HUES64 (cell line): Measurements from ENCODE around the gene SNHG17.
"Not testable (repeated sequence)": the region's sequence is repeated elsewhere in the genome, so short reads cannot be mapped to it uniquely, and the experiment has no call there.

Experiments used
- H3K27ac ChIP-seq: 2 replicates; pipeline ENCODE4 v1.7.0; 2013; ENCODE audit warnings: low read depth, low read length, inconsistent platforms
- H3K27me3 ChIP-seq: 2 replicates; pipeline ENCODE4 v1.6.1; 2013; ENCODE audit warnings: mild to moderate bottlenecking, low read length; ENCODE audit not compliant: insufficient read depth
- H3K36me3 ChIP-seq: 2 replicates; pipeline ENCODE4 v1.6.1; 2013; ENCODE audit warnings: mild to moderate bottlenecking, low read length; ENCODE audit not compliant: insufficient read depth
- H3K4me1 ChIP-seq: 2 replicates; pipeline ENCODE4 v1.6.1; 2013; ENCODE audit warnings: mild to moderate bottlenecking, low read length, moderate library complexity; ENCODE audit not compliant: insufficient read depth
- H3K4me3 ChIP-seq: 2 replicates; pipeline ENCODE4 v1.5.1; 2013; ENCODE audit warnings: mild to moderate bottlenecking, low read length, moderate library complexity
- H3K9ac ChIP-seq: 2 replicates; pipeline ENCODE4 v1.6.1; 2013; ENCODE audit warnings: mild to moderate bottlenecking, low read depth, low read length
- H3K9me3 ChIP-seq: 2 replicates; pipeline ENCODE4 v1.6.1; 2013; ENCODE audit warnings: low read depth, low read length; ENCODE audit not compliant: insufficient read depth
- WGBS: fragments of 150-250, 120-280 bp; methylation state at CpG from one replicate; pipeline ENCODE4 v1.1.7; 2013; ENCODE audit warnings: missing lambda C conversion rate; 5-methylcytosine and 5-hydroxymethylcytosine counted together

Gene SNHG17

DNA sequence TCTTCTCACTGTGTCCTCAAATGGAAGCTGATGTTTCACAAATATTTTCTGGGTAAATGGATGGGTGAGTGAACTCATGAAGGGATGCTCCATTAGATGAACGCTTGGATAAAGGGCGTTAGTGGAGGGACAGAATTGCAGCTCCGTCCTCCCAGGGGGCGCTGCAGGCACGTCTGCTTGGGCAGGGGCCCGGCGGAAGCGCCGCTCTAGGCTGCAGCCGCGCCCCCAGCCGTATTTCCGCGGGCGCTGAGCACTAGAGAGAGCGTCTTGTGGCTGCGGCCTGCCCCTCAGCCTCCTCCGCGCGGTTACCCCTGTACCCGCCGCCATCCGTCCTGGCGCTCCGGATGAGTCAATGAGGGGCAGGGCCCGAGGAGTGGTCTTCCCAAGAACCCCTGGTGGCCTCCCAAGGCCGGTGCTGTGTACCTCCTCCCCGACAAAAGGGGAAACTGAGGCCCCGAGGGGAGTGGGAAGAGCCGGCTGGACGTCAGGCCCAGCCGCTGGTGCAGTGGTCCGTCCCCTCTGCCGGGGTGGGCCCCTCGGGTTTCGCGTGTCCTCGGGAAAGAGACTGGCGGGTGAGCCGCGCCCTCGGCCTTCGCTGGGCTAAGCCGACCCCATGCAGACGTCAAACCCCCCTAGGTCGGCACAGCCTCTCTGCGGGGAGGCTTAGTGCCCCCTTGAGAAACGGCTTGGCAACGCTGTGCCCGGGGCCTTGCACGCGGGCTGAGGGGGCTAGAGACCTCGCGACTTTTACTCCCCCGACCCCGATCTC, 11.5 kb upstream of the SNHG17 start:
- 4% methylated on average over 56 of the region's 56 CpGs for WGBS

DNA sequence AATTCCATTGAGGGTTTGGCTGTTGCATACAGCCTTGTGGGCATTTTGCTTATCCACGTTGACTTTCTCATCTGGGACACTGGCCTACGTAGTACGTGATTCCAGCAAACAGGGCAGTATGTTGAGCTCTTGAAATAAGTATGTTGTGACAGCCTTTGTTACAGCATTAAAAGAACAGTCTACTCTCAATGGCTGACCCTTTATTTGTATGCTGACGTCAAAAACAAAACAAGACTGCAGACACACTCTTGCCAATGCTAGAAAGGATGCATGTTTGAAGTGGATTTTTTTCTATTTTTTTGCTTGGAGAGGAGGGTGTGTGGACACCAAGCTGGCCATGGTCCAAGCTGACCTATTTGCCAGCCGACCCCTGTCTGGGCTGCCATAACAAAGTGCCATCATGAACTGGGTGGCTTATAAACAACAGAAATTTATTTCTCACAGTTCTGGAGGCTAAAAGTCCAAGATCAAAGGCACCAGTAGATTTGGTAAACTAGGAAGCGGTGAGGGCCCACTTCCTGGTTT, 10.8 kb upstream of the SNHG17 start:
- Histone ChIP-seq H3K9me3 (no peaks in the 10 kb centered on the region), H3K36me3 (peaks cover 27% of the 10 kb centered on the region), H3K4me1 (peaks cover 13% of the 10 kb centered on the region), H3K27me3 (no peaks in the 10 kb centered on the region), H3K9ac (no peak overlapping the region), H3K4me3 (peak overlapping the region; percentile 97), H3K27ac (no peak overlapping the region)
- WGBS: 84% methylated on average over 6 of the region's 6 CpGs

More for the DNA sequence above, 11.5 kb upstream of the SNHG17 start:
- Histone ChIP-seq H3K27me3 (no peaks in the 10 kb centered on the region), H3K27ac (peak overlapping the region; percentile 86), H3K9me3 (no peaks in the 10 kb centered on the region), H3K4me3 (peak overlapping the region; percentile 97), H3K4me1 (peaks cover 13% of the 10 kb centered on the region), H3K36me3 (peaks cover 30% of the 10 kb centered on the region), H3K9ac (peak overlapping the region; percentile 96)

DNA sequence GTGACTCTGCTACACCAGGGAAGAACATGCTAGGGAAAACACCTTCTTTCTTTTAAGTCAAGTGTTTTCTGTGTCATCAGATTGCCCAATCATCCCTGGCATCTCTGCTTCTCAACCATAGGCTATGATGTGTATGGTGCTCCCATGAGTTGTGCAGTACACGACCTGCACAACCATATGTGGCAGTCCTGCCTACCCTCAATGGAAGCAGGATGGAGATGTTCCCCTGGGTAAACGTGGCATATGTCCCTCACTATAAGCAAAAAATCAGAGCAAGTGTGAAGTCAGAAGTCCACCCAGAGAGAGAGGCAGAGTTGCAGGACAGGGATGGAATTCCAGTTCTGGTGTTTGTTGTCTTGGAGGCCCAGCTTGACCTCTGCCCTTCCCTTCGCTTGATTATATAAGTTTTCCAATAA, 10.3 kb upstream of the SNHG17 start:
- Histone ChIP-seq H3K27ac (no peak overlapping the region), H3K4me1 (peaks cover 13% of the 10 kb centered on the region), H3K36me3 (peaks cover 21% of the 10 kb centered on the region), H3K27me3 (no peaks in the 10 kb centered on the region), H3K9ac (no peak overlapping the region), H3K4me3 (no peak overlapping the region), H3K9me3 (no peaks in the 10 kb centered on the region)
- WGBS: 88% methylated on average over 2 of the region's 3 CpGs

DNA sequence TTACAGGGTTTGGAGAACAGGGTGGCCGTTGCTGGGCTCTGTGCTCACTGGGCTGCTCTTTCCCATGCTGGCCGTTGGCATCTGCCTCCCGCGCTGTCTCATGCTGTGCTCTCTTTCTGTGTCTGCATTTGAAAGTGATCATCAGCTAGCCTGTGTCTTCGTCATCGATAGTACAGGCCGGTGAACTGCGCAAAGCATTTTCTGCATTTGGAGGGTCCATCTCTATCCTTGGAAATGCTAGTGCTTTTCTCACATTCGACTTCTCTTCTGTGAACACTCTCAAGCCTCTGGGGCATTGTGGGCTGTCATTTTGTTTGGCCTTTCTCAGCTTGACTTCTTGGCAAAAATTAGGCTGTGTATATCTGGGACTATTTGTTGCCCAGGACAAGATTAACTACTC, 6.8 kb upstream of the SNHG17 start:
- no peak overlapping the region for H3K4me3 ChIP-seq
- no peaks in the 10 kb centered on the region for H3K36me3 ChIP-seq
- WGBS: 64% methylated on average over 9 of the region's 9 CpGs
- no peak overlapping the region for H3K27ac ChIP-seq
- peaks cover 4% of the 10 kb centered on the region; the same call in 1 of the 2 replicates for H3K4me1 ChIP-seq
- H3K27me3 ChIP-seq: no peaks in the 10 kb centered on the region
- H3K9ac ChIP-seq: no peak overlapping the region
- H3K9me3 ChIP-seq: no peaks in the 10 kb centered on the region

DNA sequence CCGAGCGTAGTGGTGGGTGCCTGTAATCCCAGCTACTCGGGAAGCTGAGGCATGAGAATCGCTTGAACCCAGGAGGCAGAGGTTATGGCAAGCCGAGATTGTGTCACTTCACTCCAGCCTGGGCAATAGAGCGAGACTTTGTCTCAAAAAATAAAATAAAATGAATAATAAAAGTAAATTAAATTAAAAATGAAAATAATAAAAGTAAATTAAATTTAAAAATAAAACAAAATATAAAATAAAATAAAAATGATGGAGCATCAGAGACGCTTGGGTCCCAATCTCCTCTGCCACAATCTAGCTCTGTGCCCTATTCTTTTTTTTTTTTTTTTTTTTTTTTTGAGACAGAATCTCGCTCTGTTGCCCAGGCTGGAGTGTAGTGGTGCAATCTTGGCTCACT, 6.0 kb upstream of the SNHG17 start:
- 97% methylated on average over 6 of the region's 8 CpGs for WGBS
- not testable (repeated sequence) for H3K27me3 ChIP-seq, H3K4me3 ChIP-seq, H3K36me3 ChIP-seq, H3K27ac ChIP-seq, H3K4me1 ChIP-seq, H3K9ac ChIP-seq, H3K9me3 ChIP-seq

DNA sequence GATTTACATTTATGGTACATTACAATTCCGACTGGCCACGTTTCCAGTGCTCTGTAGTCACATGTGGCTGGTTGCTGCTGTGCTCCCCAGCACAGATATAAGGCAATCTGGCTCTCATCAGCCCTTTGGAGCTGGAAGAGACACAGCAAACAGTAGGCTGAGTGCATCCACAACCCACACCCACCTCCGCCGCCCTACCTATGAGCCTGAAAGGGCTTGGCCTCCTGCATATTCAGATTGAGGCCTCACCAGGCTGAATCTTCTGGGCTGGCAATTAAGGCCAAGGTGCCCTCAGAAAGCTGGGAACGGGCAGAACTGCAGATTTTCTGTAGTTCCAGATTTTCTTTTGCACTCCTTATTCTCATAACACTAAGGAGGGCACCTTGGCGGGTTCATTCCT, 2.7 kb upstream of the SNHG17 start:
- no peak overlapping the region for H3K27ac ChIP-seq
- no peaks in the 10 kb centered on the region for H3K27me3 ChIP-seq
- no peaks in the 10 kb centered on the region for H3K9me3 ChIP-seq
- 85% methylated on average over 6 of the region's 6 CpGs for WGBS
- H3K36me3 ChIP-seq: peaks cover 17% of the 10 kb centered on the region
- no peak overlapping the region for H3K4me3 ChIP-seq
- H3K4me1 ChIP-seq: peaks cover 4% of the 10 kb centered on the region; the same call in 1 of the 2 replicates
- H3K9ac ChIP-seq: no peak overlapping the region

DNA sequence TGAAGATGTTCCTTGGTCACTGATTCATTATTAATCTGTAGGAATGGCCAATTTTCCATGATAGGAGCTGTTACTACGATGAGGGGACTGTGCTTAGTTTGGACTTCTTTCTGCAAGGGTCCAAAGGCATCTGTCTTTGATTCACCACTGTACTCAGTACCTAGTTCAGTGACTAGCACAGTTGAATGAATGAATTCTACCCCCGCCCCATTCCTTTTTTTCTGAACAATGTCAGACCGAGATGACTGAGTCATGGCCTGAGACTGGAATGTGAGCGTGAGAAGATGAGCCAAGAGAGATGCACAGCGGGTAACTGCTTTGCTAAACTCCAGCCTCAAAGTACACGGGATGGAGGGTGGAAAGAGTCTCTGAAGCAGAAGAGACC, 419 bp upstream of the SNHG17 start:
- no peaks in the 10 kb centered on the region for H3K9me3 ChIP-seq

DNA sequence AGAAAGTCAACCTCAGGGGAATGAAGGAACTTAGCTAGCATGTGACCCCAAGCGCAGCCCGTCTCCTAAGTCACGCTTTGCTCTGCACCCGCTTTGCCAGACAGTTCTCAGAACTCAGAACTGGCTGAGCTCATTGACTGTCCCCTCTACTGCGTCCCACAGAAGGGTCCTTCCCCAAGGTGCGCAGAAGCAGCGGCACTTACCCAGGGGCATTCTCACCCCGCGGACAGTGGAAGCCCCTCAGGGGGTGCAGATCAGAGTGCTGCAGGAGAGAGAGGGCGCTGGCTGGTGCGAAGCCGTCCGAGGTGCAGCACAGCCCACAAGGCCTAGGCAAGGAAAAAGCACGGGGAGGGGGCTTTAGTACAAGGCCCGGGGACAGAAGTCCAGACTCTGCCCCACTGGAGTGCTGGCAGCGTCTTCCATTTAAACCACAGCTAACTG, 807 bp downstream of the SNHG17 start:
- H3K4me1 ChIP-seq: no peaks in the 10 kb centered on the region
- peak overlapping the region; percentile 89 for H3K27ac ChIP-seq
- peak overlapping the region; percentile 99 for H3K9ac ChIP-seq
- H3K36me3 ChIP-seq: peaks cover 52% of the 10 kb centered on the region
- 3% methylated on average over 16 of the region's 16 CpGs for WGBS
- no peaks in the 10 kb centered on the region for H3K9me3 ChIP-seq
- no peaks in the 10 kb centered on the region for H3K27me3 ChIP-seq
- peak overlapping the region; percentile 99 for H3K4me3 ChIP-seq

More for the DNA sequence above, 419 bp upstream of the SNHG17 start:
- no peak overlapping the region for H3K9ac ChIP-seq
- H3K27ac ChIP-seq: no peak overlapping the region
- 70% methylated on average over 6 of the region's 6 CpGs for WGBS
- H3K4me3 ChIP-seq: peak overlapping the region; percentile 99; the same call in 1 of the 2 replicates
- H3K4me1 ChIP-seq: no peaks in the 10 kb centered on the region
- H3K36me3 ChIP-seq: peaks cover 40% of the 10 kb centered on the region
- no peaks in the 10 kb centered on the region for H3K27me3 ChIP-seq

DNA sequence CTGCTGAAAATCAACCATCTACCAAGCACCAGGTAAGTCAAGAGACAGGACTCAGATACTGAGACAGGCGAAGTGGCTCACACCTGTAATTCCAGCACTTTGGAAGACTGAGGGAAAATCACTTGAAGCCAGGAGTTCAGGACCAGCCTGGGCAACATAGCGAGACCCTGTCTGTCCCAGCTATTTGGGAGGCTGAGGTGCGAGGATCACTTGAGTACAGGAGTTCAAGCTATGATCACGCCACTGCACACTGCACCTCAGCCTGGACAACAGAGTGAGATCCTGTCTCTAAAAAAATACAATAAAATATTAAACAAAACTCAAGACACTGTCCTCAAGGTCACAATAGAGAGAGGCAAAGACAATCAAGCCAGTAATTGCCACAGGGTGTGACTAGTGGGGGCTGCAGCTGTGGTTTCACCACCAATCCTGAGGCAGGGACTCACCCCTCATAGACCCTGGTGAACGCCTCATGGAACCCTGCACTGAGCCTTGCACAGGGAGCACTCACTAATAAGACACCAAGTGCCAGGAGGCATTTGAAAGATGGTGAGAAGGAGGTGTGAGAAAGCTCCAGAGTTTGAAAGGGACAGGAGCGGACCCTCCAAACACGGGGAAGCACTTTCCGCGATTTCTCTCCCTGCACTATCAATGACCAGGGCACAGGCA, 1.7 kb downstream of the SNHG17 start:
- 87% methylated on average over 9 of the region's 9 CpGs for WGBS
- H3K4me1 ChIP-seq: no peaks in the 10 kb centered on the region
- H3K36me3 ChIP-seq: peaks cover 61% of the 10 kb centered on the region
- H3K4me3 ChIP-seq: peak overlapping the region; percentile 99
- H3K27me3 ChIP-seq: no peaks in the 10 kb centered on the region
- H3K9me3 ChIP-seq: no peaks in the 10 kb centered on the region
- H3K27ac ChIP-seq: no peak overlapping the region
- peak overlapping the region; percentile 99 for H3K9ac ChIP-seq

DNA sequence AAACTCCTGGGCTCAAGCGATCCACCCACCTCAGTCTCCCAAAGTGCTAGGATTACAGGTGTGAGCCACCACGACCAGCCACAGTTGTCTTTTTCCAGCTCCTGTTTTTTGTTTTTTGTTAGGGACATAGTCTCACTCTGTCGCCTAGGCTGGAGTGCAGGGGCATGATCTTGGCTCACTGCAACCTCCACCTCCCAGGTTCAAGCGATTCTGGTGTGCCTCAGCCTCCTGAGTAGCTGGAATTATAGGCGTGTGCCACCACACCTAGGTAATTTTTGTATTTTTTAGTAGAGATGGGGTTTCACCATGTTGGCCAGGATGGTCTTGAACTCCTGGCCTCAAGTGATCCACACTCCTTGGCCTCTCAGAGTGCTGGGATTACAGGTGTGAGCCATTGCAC, 2.3 kb downstream of the SNHG17 start:
- not testable (repeated sequence) for H3K27me3 ChIP-seq, H3K27ac ChIP-seq, H3K9me3 ChIP-seq, H3K9ac ChIP-seq, H3K4me1 ChIP-seq
- WGBS: 95% methylated on average over 5 of the region's 5 CpGs
- Histone ChIP-seq H3K4me3 (peak overlapping the region; percentile 99; the same call in 1 of the 2 replicates), H3K36me3 (peaks cover 66% of the 10 kb centered on the region)

DNA sequence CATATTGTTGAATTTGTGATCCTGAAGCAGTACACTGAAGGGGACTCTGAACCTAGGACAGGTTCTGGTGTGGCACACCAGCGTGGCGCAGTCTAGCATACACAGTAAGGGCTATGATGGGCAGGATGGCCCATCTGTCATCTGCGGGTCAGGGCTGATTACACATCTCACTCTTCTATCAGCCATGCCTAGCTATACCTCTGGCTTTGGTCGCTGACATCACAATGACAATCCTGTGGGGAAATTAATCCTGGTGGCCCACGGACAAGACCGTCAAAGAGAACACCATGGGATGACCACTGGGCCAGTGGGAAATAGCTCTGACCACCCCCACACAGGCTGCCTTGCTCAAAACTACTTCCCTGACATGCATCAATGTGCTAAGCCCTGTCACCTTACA, 2.8 kb downstream of the SNHG17 start:
- no peaks in the 10 kb centered on the region for H3K4me1 ChIP-seq
- H3K4me3 ChIP-seq: 0 out of 2 replicates have a peak overlapping the region, but pooled peaks have one; percentile 10
- no peak overlapping the region for H3K9ac ChIP-seq
- H3K27me3 ChIP-seq: no peaks in the 10 kb centered on the region
- no peaks in the 10 kb centered on the region for H3K9me3 ChIP-seq
- WGBS: 93% methylated on average over 6 of the region's 6 CpGs
- no peak overlapping the region for H3K27ac ChIP-seq
- peaks cover 72% of the 10 kb centered on the region for H3K36me3 ChIP-seq
